HEK293 (cell line): Measurements from ENCODE around the gene MAGI2.

ENCODE experiments used
- CTCF ChIA-PET: fragments of 350-600 bp; formaldehyde crosslinking; extraction: SDS; loops from one replicate; lab custom pipeline; 2021; ENCODE audit warnings: antibody characterized with exemption; lab: Yijun Ruan, JAX
- POLR2A ChIA-PET: fragments of 300-600 bp; formaldehyde crosslinking; extraction: SDS; loops from one replicate; lab custom pipeline; 2020; ENCODE audit warnings: antibody characterized with exemption, inconsistent platforms; lab: Yijun Ruan, JAX
- H3K27ac ChIP-seq: fragments of 200-500 bp; sonication (Bioruptor generic); 2 replicates; pipeline ENCODE4 v1.5.1; 2014; ENCODE audit warnings: low read depth, low read length, control low read depth, inconsistent platforms; ENCODE audit errors: extremely low read depth
- H3K36me3 ChIP-seq, 2 experiments: fragments of 200-500 bp in 1 of 2; sonication (Bioruptor generic) in 1 of 2; 1 replicate in 1 of 2; 2 replicates in 1 of 2; pipeline ENCODE4 v1.5.1; 2014 to 2017; ENCODE audit warnings: inconsistent platforms in 2 of 2, low read length in 2 of 2; ENCODE audit not compliant: control insufficient read depth in 2 of 2, insufficient read depth in 1 of 2
- H3K4me1 ChIP-seq: fragments of 200-500 bp; sonication (Bioruptor generic); 2 replicates; pipeline ENCODE4 v1.5.1; 2014; ENCODE audit warnings: mild to moderate bottlenecking, low read length, inconsistent platforms; ENCODE audit not compliant: control insufficient read depth, insufficient read depth
- H3K4me3 ChIP-seq: 2 replicates; pipeline ENCODE4 v1.5.1; 2011; ENCODE audit warnings: low read depth, mild to moderate bottlenecking, control low read depth, low read length, moderate library complexity
- H3K9me3 ChIP-seq: fragments of 200-500 bp; sonication (Bioruptor generic); 2 replicates; pipeline ENCODE4 v1.5.1; 2014; ENCODE audit warnings: low read depth, low read length, inconsistent platforms; ENCODE audit not compliant: control insufficient read depth, insufficient read depth
- EGR2 ChIP-seq: fragments of 450-650 bp; formaldehyde crosslinking; IDR thresholded peaks from 2 replicates; pipeline ENCODE4 v1.5.1; 2016; ENCODE audit warnings: low read depth, missing biosample characterization, missing genetic modification characterization
- GLI4 ChIP-seq: fragments of 450-650 bp; formaldehyde crosslinking; IDR thresholded peaks from 2 replicates; pipeline ENCODE4 v1.5.1; 2016; ENCODE audit warnings: missing biosample characterization, missing genetic modification characterization
- GLIS1 ChIP-seq: fragments of 450-650 bp; formaldehyde crosslinking; IDR thresholded peaks from 2 replicates; pipeline ENCODE4 v1.5.1; 2016; ENCODE audit warnings: missing biosample characterization, missing genetic modification characterization
- INSM2 ChIP-seq: fragments of 450-650 bp; formaldehyde crosslinking; IDR thresholded peaks from 2 replicates; pipeline ENCODE4 v1.5.1; 2016; ENCODE audit warnings: missing biosample characterization, missing genetic modification characterization
- ZBTB1 ChIP-seq: fragments of 450-650 bp; formaldehyde crosslinking; IDR thresholded peaks from 2 replicates; pipeline ENCODE4 v1.5.1; 2016; ENCODE audit warnings: missing biosample characterization, missing genetic modification characterization
- ZBTB17 ChIP-seq: fragments of 450-650 bp; formaldehyde crosslinking; IDR thresholded peaks from 2 replicates; pipeline ENCODE4 v1.5.1; 2016; ENCODE audit warnings: missing biosample characterization, missing genetic modification characterization
- ZNF138 ChIP-seq: fragments of 450-650 bp; formaldehyde crosslinking; IDR thresholded peaks from 2 replicates; pipeline ENCODE4 v1.5.1; 2016; ENCODE audit warnings: missing biosample characterization, missing genetic modification characterization, borderline replicate concordance
- ZNF391 ChIP-seq: fragments of 450-650 bp; formaldehyde crosslinking; IDR thresholded peaks from 2 replicates; pipeline ENCODE4 v1.5.1; 2016; ENCODE audit warnings: low read depth, missing biosample characterization, missing genetic modification characterization, borderline replicate concordance
- ZNF416 ChIP-seq: fragments of 450-650 bp; formaldehyde crosslinking; IDR thresholded peaks from 2 replicates; pipeline ENCODE4 v1.5.1; 2016; ENCODE audit warnings: missing biosample characterization, missing genetic modification characterization
- ZNF433 ChIP-seq: fragments of 450-650 bp; formaldehyde crosslinking; IDR thresholded peaks from 2 replicates; pipeline ENCODE4 v1.5.1; 2016; ENCODE audit warnings: missing biosample characterization, missing genetic modification characterization, low read depth
- ZNF48 ChIP-seq: fragments of 450-650 bp; formaldehyde crosslinking; IDR thresholded peaks from 2 replicates; pipeline ENCODE4 v1.5.1; 2016; ENCODE audit warnings: missing biosample characterization, missing genetic modification characterization
- ZNF514 ChIP-seq: fragments of 450-650 bp; formaldehyde crosslinking; IDR thresholded peaks from 2 replicates; pipeline ENCODE4 v1.5.1; 2016; ENCODE audit warnings: missing biosample characterization, missing genetic modification characterization
- ZNF529 ChIP-seq: fragments of 450-650 bp; formaldehyde crosslinking; IDR thresholded peaks from 2 replicates; pipeline ENCODE4 v1.5.1; 2017; ENCODE audit warnings: missing genetic modification characterization, missing biosample characterization; ENCODE audit not compliant: insufficient replicate concordance
- ZNF548 ChIP-seq: fragments of 450-650 bp; formaldehyde crosslinking; IDR thresholded peaks from 2 replicates; pipeline ENCODE4 v1.5.1; 2016; ENCODE audit warnings: missing biosample characterization, missing genetic modification characterization
- ZNF555 ChIP-seq: fragments of 450-650 bp; formaldehyde crosslinking; conservative IDR thresholded peaks from 2 replicates; pipeline ENCODE4 v1.5.1; 2017; ENCODE audit warnings: missing biosample characterization, mild to moderate bottlenecking, missing genetic modification characterization, inconsistent platforms
- ZNF560 ChIP-seq: fragments of 450-650 bp; formaldehyde crosslinking; IDR thresholded peaks from 2 replicates; pipeline ENCODE4 v1.5.1; 2017; ENCODE audit warnings: missing biosample characterization, missing genetic modification characterization, borderline replicate concordance
- ZNF585B ChIP-seq: fragments of 450-650 bp; formaldehyde crosslinking; IDR thresholded peaks from 2 replicates; pipeline ENCODE4 v1.5.1; 2016; ENCODE audit warnings: missing biosample characterization, missing genetic modification characterization
- ZNF624 ChIP-seq: fragments of 450-650 bp; formaldehyde crosslinking; IDR thresholded peaks from 2 replicates; pipeline ENCODE4 v1.5.1; 2017; ENCODE audit warnings: missing biosample characterization, missing genetic modification characterization
- ZNF626 ChIP-seq: fragments of 450-650 bp; sonication (Bioruptor Pico); formaldehyde crosslinking; IDR thresholded peaks from 2 replicates; pipeline ENCODE4 v1.5.1; 2018; ENCODE audit warnings: missing biosample characterization, missing genetic modification characterization, inconsistent platforms
- ZNF654 ChIP-seq: fragments of 450-650 bp; formaldehyde crosslinking; IDR thresholded peaks from 2 replicates; pipeline ENCODE4 v1.5.1; 2016; ENCODE audit warnings: low read depth, missing biosample characterization, missing genetic modification characterization
- ZNF664 ChIP-seq: fragments of 450-650 bp; formaldehyde crosslinking; IDR thresholded peaks from 2 replicates; pipeline ENCODE4 v1.5.1; 2016; ENCODE audit warnings: missing biosample characterization, missing genetic modification characterization
- ZNF843 ChIP-seq: fragments of 450-650 bp; formaldehyde crosslinking; IDR thresholded peaks from 2 replicates; pipeline ENCODE4 v1.5.1; 2016; ENCODE audit warnings: missing biosample characterization, missing genetic modification characterization
- ZSCAN23 ChIP-seq: fragments of 450-650 bp; formaldehyde crosslinking; IDR thresholded peaks from 2 replicates; pipeline ENCODE4 v1.5.1; 2016; ENCODE audit warnings: missing biosample characterization, missing genetic modification characterization

Gene MAGI2

DNA sequence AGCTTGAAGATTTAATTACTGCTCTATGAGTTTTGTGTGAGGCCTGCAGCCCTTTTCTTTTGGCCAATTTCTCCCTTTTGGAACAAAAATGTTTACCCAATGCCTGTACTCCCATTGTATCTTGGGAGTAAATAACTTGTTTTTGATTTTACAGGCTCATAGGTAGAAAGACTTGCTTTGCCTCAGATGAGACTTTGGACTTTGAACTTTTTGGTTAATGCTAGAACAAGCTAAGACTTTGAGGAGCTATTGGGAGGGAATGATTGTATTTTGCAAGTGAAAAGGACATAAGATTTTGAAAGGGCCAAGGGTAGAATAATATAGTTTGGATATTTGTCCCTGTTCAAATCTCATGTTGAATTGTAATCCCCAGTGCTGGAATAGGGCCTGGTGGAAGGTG is 152.0 kb downstream of the MAGI2 start:
- no peak overlapping the region for H3K27ac ChIP-seq
- no peak for TF ChIP-seq ZNF391 (tag by site-specific recombination)
- TF ChIP-seq ZNF514 (tag by site-specific recombination), result no peak
- no peak for TF ChIP-seq ZNF843
- no peak for TF ChIP-seq ZSCAN23 (tag by site-specific recombination)
- no peak for TF ChIP-seq GLI4
- TF ChIP-seq INSM2, result no peak
- no peak for TF ChIP-seq EGR2
- TF ChIP-seq ZNF48 (tag by site-specific recombination), result no peak
- no peak for TF ChIP-seq ZNF560 (tag by site-specific recombination)
- TF ChIP-seq ZNF416 (tag by site-specific recombination), result no peak
- TF ChIP-seq ZNF433 (tag by site-specific recombination), result no peak
- TF ChIP-seq ZBTB17 (tag by site-specific recombination), result no peak
- no peak for TF ChIP-seq ZNF624 (tag by site-specific recombination)
- no peaks in the 10 kb centered on the region for H3K36me3 ChIP-seq
- CTCF ChIA-PET, result no interaction called here
- POLR2A ChIA-PET, result no interaction called here
- no peak overlapping the region for H3K4me3 ChIP-seq
- H3K9me3 ChIP-seq, result no peaks in the 10 kb centered on the region
- H3K4me1 ChIP-seq, result no peaks in the 10 kb centered on the region

GRCh38 chr7:79300573-79300972 is 152.9 kb downstream of the MAGI2 start:
- Histone ChIP-seq H3K36me3 (no peaks in the 10 kb centered on the region), H3K27ac (no peak overlapping the region), H3K9me3 (no peaks in the 10 kb centered on the region), H3K4me3 (no peak overlapping the region), H3K4me1 (no peaks in the 10 kb centered on the region)
- CTCF ChIA-PET, result interaction anchor here (0.6 kb wide), 1 partner anchor 1024 kb away, joined by 3 read pairs; no protein-coding TSS in a partner anchor
- POLR2A ChIA-PET, result no interaction called here
- TF ChIP-seq ZNF138 (tag by site-specific recombination) (no peak), ZNF626 (tag by site-specific recombination) (no peak), ZNF585B (peak; percentile 38), ZNF529 (no peak)
- TF ChIP-seq, all 188 proteins: peak for 1

- ChIA-PET POLR2A (no interaction called here), CTCF (interaction anchor here (0.6 to 2.4 kb wide), 32 partner anchors 9 to 1447 kb away, joined by 3 to 18 read pairs (median 4); no protein-coding TSS in a partner anchor)
Observed at GRCh38 chr7:79298145-79298760, 155.2 kb downstream of the MAGI2 start.

More at GRCh38 chr7:79298145-79298760, 155.2 kb downstream of the MAGI2 start:
- Histone ChIP-seq H3K4me1 (no peaks in the 10 kb centered on the region), H3K9me3 (no peaks in the 10 kb centered on the region), H3K4me3 (no peak overlapping the region), H3K36me3 (no peaks in the 10 kb centered on the region), H3K27ac (no peak overlapping the region)
- no peak for TF ChIP-seq ZNF555
- TF ChIP-seq ZNF654 (tag by site-specific recombination), result peak; percentile 61
- no peak for TF ChIP-seq ZNF664 (tag by site-specific recombination)
- TF ChIP-seq GLIS1 (tag by site-specific recombination), result no peak
- no peak for TF ChIP-seq ZNF548
- no peak for TF ChIP-seq ZBTB1
